GM10266 (cell line): ENCODE measurements around the gene CCDC28B.
A peak's percentile ranks its signal among the peaks of the same experiment; 100 is the strongest.

Source experiments
- DNase-seq: peaks from one replicate; pipeline ENCODE4 v3.0.0; 2012; ENCODE audit errors: extremely low spot score
- CTCF ChIP-seq: IDR thresholded peaks from 2 replicates; pipeline ENCODE4 v1.5.1; 2012; ENCODE audit warnings: mild to moderate bottlenecking, low read depth; ENCODE audit not compliant: control insufficient read depth, insufficient read depth; ENCODE audit errors: missing control alignments

Gene CCDC28B

DNA sequence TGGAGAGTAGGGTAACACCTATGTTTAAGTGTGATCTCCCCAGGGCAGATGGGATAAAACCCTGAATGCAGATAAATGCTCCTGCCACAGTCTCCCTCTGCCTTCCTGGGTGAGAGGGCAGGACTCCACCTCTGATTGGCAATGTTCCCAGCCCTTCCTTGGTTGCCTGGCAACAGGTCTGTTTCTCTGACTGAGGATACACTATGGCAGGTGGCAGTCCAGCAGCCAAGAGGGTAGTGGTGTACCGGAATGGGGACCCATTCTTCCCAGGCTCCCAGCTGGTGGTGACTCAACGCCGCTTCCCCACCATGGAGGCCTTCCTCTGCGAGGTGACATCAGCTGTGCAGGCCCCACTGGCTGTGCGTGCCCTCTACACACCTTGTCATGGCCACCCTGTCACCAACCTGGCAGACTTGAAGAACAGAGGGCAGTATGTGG lies 8.5 kb downstream of the CCDC28B start, which contains the start of gene DCDC2B:
TSS of gene DCDC2B (plus strand) at position 199 of the 438 bp plus-strand sequence. CDS start at position 204, 5 bp downstream.
- DNase-seq, result no peak
- TF ChIP-seq CTCF, result no peak

DNA sequence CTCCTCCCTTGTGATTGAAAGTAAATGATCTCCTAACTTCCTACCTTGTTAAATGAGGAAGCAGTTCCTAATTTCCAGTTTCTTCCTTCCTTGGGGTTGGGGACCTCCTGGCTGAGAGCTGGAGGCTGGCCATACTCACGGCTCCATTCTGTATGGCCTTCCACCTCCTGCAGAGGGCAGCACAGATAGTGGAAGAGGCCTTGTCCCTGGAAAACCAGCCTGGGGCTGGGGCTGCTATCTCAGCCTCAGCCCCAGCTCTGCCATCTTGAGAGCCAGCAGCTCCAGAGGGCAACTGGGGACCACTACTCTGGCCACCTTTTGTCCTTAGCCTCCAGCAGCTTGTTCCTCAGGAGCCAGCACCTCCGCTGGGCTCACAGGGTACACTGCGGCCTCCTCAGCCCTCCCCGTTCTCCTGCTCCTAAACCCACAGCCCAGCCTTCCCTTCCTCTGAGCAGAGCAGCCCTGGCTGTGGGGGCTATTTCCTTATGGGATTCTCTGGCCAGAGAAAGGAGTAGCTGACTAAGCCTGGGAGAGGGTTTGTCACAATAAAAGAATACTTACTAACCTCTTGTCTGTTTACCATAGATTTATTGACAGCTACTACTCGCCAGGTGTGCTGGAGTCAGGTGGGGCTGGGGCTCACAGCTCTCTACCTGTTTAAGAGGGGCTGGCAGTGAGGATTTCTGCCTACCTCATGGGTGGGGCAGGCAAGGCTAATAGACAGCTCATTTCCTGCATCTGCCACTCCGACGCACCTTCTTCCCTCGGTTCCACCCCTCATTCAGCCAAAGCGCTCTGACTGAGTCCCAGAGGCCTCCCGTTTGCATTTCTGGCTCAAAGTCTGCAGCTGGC lies 15.5 kb downstream of the CCDC28B start:
- TF ChIP-seq CTCF, result peak; percentile 82
- DNase-seq, result peak; percentile 59

- no peak for DNase-seq
These were observed 16.2 kb downstream of the CCDC28B start for GRCh38 chr1:32216566-32216965.

DNA sequence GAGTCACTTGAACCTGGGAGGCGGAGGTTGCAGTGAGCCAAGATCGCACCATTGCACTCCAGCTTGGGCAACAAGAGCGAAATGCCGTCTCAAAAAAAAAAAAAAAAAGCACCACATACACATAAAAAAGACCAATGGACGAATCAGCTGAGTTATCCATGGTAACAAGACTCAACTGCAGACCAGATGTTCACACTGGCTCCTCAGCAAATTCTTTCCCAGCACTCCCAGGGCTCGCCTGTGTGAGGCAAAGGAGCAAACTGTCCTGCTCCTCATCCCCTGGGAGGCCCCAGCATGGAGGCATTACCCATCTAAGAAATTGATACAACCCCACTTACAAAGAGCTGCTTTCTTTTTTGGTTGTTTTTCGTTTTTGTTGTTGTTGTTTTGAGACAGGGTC lies 18.6 kb downstream of the CCDC28B start:
- no peak for TF ChIP-seq CTCF
- no peak for DNase-seq

More at GRCh38 chr1:32216566-32216965, 16.2 kb downstream of the CCDC28B start:
- no peak for TF ChIP-seq CTCF

DNA sequence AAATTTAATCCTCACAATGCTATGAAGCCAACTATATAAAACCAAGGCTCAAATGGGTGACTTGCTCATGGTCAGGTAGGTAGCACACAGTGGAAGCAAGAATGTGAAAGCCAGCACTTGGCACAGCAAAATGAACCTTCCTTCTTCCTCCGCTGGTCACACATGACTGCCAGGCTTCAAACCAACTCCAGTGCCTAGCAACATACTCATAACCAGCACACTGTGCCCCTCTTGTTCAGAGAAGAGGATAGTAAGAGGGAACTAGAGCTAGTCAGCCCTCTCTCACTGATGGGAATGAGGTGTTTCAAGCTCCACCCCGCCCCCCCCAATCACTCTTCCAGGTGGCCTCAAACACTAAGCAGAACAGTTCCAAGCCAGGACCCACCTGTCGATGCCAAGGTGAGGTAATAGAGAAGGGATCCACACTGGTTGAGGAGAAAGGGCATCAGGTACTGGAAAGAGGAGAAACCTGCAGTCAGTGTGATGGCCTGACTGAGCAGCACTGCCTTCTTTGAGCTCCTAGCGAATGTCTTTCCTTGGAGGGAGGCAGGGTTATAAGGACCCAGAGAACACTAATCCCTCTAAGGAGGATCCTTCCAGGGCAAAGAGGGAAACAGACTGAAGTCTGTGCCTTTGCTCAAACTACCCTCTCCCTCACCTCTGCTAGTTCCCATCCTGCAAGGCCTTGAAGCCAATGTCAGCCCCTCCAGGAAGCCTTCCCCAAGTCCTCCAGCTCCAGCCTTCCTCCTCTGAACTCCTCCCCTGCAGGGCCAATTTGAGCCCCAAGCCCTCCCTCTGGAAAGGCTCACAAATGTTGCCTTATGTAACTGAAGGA lies 20.6 kb downstream of the CCDC28B start:
- TF ChIP-seq CTCF, result no peak
- DNase-seq, result no peak

GRCh38 chr1:32221581-32221979 lies 21.2 kb downstream of the CCDC28B start:
- DNase-seq, result no peak
- no peak for TF ChIP-seq CTCF
